CD4-positive, alpha-beta T cell treated with Interleukin-10 for 1 hour (primary cell): Measurements from ENCODE around the gene GPR15LG.
"Not testable (repeated sequence)": the region's sequence is repeated elsewhere in the genome, so short reads cannot be mapped to it uniquely, and the experiment has no call there.

Experiments
- DNase-seq: peaks from one replicate; pipeline ENCODE4 v3.0.0-alpha.2; 2020

GPR15LG gene

DNA sequence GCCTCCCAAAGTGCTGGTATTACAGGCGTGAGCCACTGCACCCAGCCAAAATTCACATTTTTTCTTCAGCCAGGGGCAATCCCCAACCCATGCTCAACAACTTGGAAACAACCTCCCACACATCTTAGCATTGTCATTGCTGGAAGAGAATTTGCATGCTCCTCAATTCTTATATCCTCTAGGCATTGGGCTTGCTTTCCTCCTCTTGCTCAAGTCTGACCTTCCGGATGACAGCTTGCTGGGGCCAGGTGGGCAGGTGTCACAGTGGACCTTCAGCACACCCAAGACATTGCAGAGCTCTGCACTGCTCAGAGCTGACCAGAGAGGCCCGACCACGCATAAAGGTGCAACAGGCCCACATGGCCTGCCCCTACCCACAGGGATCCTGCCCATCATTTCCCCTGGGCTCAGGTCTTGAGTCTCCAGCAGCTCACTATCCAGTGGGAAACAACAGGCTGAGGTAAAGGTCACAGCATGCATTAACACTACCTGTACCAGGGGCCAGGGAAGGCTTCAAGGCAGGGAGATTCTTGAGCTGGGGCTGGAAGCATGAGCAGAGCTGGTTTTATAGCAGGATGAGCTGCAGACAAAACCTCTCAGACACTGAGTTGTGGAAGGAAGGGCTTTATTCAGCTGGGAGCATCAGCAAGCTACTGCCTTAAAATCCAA lies 6.8 kb upstream of the GPR15LG start:
- no peak for DNase-seq

DNA sequence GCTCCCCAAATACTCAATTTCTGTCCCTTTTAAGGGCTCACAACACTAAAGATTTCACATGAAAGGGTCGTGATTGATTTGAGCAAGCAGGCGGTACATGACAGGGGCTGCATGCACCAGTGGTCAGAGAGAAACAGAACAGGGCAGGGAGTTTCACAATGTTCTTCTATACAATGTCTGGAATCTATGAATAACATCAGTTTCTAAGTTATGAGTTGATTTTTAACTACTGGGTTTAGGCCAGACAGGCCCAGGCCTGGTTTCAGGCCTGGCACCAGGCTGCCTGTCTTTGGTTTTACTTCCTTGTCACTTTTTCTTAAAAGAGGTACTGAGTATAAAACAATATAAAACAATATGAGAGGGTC lies 6.3 kb upstream of the GPR15LG start:
- not testable (repeated sequence) for DNase-seq

DNA sequence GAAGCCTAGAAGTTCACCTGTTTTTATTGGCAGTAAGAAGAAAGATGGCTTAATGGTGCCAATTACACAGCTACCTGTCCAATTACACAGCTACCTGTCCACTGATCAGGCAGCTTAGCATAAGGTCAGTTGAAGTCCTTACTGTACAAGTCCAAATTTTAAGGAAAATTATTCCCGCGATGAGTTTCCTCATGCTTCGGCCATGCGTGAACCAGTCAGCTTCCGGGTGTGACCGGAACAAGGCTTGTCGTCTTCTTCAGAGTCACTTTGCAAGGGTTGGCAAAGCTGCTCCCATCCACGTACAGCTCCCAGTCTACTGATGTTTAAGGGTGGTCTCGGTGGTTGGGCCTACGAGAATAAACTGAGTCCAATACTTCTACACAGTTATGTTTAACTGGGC lies 5.2 kb upstream of the GPR15LG start:
- DNase-seq: not testable (repeated sequence)

DNA sequence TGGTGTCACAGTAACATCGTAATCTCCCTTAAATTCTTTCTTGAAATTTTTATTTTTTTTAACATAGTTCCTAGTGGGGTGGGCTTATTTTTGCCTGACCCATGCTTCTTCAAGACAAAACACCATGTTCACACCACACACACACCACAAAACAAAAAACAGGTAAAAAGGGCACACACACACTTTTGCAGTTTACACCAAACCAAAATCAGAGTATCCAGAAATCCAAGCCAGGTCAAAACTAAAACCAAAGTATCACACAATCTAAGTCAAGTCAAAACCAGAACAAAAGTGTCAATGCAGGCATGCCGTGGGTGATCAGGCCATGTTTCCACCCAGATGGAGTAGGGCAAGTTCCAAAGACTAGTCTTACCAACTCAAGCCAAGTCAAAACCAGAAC lies 2.4 kb upstream of the GPR15LG start:
- not testable (repeated sequence) for DNase-seq

DNA sequence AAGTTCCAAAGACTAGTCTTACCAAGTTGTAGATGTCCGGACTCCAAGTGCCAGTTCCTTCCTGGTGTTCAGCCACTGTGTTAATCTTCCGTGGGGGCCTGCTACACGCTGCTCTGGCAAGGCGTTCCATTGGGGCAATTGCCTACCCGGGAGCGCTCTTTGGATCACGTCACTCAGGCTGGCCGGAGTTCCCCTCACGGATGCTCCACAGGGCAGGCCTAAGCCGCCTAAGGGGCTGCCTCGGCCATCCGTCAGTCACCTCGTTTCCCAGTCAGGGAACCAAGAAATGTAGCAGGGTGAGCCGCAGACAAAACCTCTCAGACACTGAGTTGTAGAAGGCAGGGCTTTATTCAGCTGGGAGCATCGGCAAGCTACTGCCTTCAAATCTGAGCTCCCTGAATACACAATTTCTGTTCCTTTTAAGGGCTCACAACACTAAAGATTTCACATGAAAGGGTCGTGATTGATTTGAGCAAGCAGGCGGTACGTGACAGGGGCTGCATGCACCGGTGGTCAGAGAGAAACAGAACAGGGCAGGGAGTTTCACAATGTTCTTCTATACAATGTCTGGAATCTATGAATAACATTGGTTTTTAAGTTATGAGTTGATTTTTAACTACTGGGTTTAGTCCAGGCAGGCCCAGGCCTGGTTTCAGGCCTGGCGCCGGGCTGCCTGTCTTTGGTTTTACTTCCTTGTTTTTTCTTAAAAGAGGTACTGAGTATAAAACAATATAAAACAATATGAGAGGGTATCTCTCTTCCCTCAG lies 1.7 kb upstream of the GPR15LG start:
- DNase-seq: not testable (repeated sequence)

DNA sequence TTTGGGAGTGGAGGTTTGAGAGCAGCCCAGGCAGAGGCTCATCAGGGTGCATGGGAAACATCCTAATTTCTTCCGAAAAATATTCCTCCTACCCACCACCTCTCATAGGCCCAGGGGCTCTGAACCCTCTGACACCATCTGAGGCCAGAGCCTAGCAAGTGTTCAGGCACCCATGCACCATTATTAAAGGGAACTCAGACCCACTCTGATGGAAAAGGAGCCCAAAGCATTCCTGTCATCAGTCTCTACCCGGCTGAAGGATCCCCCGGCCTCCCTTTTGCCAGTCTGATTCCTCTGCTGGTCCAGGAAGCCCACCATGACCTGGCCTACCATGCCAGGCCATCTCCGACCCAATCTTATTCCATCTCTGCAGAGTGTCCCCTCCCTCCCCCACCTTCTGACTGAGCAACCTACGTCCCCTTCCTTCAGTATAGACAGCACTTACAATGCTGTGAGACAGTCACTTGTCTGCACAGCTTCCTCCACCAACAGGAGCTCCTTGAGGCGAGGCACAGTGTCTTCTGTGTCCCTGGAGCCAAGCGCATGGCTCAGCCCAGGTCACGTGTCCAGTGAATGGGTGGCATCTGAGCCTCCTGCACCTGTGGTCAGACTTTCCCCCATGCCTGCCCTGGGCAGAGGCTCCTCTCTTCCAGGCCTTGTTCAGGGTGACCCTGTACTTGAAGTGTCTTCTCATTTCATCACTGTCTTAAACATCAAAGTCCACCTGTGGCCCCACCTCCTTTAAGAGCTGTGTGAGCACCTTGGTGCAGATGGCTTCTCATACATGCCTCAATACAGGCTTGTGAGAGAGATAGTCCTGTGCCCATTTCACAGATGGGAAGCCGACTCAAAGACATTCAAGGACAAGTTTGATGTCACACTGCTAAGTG lies 889 bp upstream of the GPR15LG start:
- DNase-seq: no peak

DNA sequence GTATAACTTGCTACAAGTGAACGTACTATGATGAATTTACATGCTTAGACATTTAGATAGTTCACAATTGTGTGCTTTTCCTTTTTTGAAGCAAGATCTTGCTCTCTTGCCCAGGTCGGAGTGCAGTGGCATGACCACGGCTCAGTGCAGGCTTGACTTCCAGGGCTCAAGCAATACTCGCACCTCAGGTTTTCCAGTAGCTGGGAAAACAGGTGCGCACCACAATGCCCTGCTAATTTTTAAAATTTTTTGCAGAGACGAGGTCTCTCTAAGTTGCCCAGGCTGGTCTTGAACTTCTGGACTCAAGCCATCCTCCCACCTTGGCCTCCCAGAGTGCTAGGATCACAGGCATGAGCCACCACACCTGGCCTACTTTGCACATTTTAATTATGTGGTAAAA lies 1.8 kb downstream of the GPR15LG start:
- no peak for DNase-seq

DNA sequence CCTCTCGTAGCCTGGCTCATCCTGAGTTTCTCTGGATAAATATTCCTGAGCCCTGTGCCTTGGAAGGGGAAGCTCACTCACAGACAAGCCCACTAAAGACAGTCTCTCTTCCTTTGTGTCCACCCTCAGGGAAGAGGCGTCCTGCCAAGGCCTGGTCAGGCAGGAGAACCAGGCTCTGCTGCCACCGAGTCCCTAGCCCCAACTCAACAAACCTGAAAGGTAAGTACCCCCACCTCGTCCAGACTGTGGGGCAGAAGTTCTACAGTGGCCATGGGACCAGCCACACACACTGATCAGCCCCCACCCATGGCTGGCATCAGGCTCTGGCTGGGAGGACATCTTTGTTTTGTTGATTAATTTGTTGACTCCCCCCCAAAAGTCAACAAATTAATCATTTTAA lies 2.8 kb downstream of the GPR15LG start:
- DNase-seq: no peak

DNA sequence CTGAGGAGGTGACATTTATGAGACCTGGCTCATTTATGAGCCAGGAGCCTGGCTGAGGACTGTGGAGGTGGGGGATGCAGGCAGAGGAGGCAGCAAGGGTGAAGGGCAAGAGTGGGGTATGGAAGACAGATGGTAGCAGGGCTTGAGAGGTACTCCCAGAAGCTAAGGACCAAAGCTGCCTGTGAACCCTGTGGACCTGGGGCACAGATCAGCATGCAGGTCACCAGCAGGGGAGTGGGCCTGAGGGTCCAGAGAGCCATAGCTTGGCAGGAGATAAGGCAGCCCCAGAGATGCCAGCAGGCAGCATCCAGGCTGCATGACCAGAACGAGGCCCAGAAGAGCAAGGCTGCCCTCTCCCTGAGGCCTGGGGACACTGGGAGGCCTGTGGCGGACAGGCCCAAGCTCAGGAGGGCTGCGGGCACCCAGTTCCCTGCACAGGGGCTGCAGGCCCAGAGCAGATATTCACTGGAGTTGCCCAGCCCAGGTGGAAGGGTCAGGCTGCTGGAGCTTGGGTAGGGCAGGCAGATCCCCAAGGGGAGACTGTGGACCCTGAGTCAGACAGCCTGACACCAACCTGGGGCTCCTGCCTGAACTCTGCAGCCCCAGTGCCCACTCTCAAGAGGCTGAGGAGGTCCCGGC lies 3.4 kb downstream of the GPR15LG start:
- DNase-seq: no peak

DNA sequence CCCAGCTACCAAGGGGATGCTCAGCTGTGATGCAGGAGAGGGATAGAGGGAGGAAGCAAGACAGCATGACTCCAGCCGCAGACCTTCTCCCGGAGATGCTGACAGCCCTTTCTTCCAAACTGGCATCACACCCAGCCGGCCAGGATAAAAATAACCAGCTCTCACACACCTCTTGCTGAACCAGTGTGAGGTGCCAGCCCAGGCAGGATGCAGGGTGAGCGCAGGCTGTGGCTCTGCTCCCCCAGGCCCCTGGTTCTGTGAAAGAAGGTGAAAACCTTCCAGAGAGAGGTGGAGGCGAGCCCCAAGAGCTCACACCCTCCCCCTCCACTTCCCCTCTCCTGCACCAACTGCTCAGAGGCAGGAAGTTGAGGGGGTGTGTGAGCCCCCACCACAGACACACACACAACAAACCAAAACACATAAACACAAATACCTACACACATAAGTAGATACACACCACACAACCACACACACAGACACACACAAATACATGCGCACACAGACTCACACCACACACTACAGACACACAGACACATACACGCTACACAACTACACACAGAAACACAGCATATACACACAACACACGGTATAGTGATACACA lies 4.0 kb downstream of the GPR15LG start:
- peak; percentile 71 for DNase-seq

DNA sequence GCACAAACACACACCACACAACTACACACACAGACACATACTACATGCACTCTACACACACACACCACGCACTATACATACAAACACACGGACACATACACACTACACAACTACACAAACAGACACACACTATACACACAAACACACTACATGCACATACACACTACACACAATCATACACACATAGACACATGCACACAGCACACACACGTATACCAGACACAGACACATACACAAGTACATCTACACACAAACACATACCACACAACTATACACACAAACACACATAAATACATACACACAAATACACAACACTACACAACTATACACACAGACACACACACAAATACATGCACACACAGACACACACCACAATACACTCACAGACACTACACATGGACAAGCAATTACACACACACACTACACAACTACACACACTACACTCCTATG lies 4.6 kb downstream of the GPR15LG start:
- no peak for DNase-seq

DNA sequence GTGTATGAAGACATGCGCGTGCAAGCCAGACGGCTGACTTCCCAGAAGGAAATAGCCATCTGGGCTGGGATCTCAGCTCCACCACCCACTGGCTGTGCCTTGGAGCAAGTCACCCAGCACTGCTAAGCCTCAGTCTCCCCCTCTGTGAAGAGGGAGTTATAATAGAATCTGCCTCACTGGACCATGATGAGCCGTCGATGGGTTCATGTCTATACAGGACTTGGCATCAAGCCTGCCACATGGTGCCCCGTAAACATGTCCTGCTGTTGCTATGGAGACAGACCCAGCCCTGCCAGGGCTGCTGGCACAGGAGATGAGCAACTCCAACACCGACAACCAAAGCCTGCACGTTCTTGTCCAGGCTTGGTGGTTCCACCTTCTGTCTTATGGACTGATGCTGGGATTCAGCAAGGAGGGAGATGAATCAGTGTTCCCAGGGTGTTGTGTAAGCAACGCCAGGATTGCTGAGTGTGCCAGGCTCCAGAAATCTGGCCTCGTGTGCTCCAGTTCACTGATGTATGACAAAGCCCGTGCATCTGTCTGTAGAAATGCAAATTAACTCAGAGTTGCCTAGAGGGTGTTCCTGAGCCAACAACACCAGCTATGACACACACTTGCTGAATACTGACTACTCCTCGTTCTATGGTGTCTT lies 5.6 kb downstream of the GPR15LG start:
- peak; percentile 43 for DNase-seq

DNA sequence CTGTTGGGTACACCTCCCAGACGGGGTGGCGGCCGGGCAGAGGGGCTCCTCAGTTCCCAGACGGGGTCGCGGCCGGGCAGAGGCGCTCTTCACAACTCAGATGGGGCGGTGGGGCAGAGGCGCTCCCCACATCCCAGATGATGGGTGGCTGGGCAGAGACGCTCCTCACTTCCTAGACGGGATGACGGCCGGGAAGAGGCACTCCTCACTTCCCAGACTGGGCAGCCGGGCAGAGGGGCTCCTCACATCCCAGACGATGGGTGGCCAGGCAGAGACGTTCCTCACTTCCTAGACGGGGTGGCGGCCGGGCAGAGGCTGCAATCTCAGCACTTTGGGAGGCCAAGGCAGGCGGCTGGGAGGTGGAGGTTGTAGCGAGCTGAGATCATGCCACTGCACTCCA lies 6.8 kb downstream of the GPR15LG start:
- DNase-seq: not testable (repeated sequence)

DNA sequence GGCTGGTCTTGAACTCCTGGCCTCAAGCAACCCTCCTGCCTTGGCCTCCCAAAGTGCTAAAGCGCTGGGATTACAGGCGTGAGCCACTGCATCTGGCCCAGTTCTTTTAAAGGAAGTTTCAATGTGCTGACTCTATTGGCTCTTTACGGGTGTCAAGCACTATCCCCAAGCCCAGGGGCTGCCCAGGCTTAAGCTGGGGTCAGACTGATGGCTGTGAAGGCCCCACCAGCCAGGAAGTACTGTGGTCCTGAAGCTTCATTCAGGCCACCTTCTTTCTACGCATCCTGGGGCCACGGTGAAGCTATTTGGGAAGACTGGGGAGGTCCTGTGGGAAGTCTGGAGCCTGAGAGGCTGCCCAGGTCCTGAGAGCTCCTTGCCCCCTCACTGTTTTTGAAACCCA lies 8.0 kb downstream of the GPR15LG start:
- no peak for DNase-seq

DNA sequence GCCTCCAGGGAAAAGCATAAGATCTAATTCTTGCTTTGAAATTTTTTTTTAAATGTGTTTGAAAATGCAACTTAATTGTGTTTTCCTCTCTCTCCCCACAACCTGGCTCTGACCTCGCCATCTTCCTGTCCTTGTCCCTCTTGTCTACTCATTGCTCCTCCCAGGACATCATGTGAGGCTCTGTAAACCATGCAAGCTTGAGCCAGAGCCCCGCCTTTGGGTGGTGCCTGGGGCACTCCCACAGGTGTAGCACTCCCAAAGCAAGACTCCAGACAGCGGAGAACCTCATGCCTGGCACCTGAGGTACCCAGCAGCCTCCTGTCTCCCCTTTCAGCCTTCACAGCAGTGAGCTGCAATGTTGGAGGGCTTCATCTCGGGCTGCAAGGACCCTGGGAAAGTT lies 10.9 kb downstream of the GPR15LG start:
- DNase-seq: no peak

DNA sequence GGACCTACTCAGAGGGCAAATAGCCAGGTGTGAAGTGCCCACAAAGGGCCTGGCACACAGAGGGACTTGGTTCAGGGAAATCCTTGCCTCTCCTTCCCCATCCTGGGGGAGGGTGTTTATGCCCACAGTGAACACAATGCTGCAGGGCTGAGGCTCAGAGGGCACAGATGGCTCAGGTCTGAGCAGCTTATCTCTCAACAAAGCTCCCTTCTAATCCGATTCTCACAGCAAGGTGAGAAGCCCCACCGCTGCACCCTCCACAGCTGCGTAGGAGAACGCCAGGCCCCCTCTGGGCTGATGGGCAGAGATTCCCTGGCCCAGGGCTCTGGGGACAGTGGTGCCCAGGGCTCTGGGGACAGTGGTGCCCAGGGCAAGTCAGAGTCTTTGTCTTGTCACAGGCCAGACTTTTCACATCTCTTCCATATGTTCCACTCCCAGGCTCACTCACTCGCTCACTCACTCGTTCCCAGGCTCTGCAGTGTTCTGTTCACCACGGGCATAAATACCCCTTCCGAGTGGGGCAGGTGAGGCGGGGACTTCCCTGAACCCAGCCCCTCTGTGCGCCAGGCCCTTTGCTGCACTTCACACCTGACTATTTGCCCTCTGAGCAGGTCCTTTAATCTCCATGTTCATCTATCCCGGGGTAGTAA lies 12.1 kb downstream of the GPR15LG start:
- no peak for DNase-seq

DNA sequence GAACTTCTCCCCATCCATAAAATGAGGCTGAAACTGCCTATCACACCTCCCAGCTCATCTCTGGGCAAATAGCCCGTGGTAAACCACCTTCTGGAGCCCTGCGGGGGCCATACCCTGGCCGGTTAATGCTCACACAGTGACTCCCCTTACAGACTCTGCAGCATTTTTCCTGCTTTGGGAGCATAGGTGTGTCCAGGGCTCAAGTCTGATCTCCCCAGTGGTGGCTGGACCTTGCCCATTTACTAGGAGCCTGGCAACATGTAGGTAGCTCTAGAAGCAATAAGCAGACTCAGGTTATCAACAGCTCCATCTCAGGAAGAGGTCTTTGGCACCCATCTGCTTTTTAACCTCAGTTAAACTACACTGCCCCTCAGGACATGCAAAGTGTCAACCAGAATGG lies 15.2 kb downstream of the GPR15LG start:
- DNase-seq: no peak

DNA sequence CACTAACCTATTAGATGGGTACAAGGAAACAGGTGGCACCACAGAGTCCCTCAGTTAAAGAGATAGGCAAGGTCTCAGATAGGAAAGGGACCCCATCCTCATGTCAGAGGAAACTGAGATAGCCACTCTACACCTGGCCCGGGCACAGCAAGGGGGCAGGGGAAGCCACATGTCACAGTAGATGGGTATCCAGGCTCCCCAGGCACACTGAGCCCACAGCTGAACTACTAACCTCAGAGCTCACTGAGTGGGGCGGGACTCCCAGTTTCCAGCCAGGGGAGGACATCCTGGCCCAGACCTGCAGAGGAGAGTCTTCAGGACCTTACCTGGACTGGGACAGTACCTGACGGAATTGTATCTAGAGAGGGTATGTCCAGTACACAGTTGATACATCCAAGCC lies 17.0 kb downstream of the GPR15LG start:
- DNase-seq: no peak

DNA sequence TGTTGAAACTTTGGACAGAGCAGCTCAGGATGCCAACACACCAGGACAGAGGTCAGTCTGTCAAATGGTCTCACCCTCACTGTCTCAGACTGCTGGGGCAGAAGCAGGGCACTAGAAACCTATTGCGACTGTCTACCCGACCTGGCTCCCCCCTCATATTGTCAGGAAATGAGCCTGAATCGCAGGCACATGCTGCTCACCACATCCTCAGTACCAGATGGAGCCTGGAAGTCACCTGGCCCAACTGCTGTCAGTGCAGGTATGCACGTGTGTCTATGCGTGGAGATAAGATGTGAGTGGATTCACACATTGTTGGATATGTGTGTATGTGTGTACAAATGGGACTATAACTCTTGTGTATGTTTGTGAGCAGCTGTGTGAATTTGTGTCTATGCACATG lies 17.5 kb downstream of the GPR15LG start:
- DNase-seq: peak; percentile 32

DNA sequence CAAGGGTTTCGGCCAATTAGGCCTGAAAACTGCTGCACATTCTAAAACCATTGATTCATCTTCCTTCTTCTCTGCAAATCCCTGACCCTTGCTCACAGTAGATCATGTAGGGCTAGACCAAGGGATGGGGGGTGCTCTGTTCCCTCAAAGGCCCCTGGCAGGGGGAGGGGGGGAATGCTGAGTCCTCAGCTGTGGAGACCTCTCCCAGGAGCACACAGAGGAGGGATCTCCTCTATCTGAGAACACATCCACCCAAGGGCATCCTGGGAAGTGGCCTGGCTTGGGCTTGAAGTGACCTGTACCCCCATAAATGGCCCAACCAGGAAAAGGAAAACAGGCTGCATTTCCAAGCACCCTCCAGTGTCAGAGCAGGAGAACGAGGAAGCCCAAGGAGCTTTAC lies 19.7 kb downstream of the GPR15LG start:
- DNase-seq: no peak

DNA sequence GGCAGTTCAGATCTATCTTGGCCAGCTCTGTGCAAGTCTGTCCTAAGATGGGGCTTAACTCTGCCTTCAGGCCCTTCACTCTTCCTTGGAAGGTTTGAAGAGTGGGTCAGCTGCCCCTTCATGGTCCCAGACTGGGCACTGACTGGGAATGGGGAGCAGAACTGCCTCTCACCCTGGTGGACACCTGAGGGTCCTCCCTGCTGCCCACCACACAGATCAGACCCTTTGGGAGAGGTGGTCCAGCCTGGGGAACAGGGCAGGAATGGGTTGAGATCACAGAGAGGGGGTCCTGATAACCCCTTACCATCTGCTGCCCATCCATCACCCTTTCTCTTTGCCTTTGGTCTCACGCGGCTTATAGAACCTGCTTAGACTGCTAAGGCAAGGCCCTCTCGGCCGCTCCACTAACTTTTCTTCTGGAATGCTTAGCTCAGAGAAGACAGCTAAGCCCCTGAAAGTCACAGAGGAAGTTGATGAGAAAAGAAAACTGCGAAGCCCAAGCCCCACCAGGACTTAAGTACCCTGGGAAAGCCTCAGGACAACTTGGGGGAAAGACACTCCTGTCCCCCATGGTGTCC lies 20.3 kb downstream of the GPR15LG start:
- no peak for DNase-seq
